ENCODE data around the gene SERPINB10. TPM values are rescaled to one million over a fixed set of nuclear protein-coding genes. Genes with fewer than 3 reads are reported as not detected.

Gene SERPINB10
- total RNA-seq, 2 experiments from 2014 or later = not detected

DNA sequence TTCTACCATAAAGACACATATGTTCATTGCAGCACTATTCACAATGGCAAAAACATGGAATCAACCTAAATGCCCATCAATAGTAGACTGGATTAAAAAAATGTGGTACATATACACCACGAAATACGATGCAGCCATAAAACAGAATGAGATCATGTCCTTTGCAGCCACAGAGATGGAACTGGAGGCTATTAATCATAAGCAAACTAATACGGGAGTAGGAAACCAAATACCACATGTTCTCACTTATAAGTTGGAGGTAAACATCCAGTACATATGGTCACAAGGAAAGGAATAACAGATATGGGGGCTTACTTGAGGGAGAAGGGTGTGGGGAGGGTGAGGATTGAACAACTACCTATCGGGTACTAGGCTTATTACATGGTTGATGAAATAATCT lies 49.0 kb downstream of the SERPINB10 start:
- no peak overlapping the region for H3K27ac Mint-ChIP-seq
- Histone ChIP-seq H3K9me3 (ENCODE audit: control insufficient read depth in 1 of 2, insufficient read depth in 1 of 2, low read length in 2 of 2) (no peaks in the 10 kb centered on the region), H3K4me3 (ENCODE audit: low read length) (no peak overlapping the region), H3K4me1 (ENCODE audit: insufficient read depth, low read length) (no peaks in the 10 kb centered on the region), H3K27me3 (ENCODE audit: control insufficient read depth in 1 of 2, insufficient read depth in 2 of 2, low read length in 2 of 2) (peaks cover 0 to 9% of the 10 kb centered on the region in 2 experiments), H3K36me3 (ENCODE audit: insufficient read depth, low read length) (no peaks in the 10 kb centered on the region), H3K27ac (ENCODE audit: low read depth in 1 of 2, low read length in 2 of 2) (no peak overlapping the region)
- peaks cover 31% of the 10 kb centered on the region for H3K27me3 Mint-ChIP-seq
- ChIA-PET CTCF (no interaction called here), POLR2A (no interaction called here)
- no peak for ATAC-seq (ENCODE audit: poor library complexity)
- H3K36me3 Mint-ChIP-seq (ENCODE audit: low read depth) = no peaks in the 10 kb centered on the region
- DNase-seq = no peak
- H3K4me3 Mint-ChIP-seq = no peak overlapping the region
- H3K4me1 Mint-ChIP-seq (ENCODE audit: low read depth) = no peaks in the 10 kb centered on the region
- TF ChIP-seq CTCF (IDR thresholded peaks at IDR 0.05) = no peak
- H3K9me3 Mint-ChIP-seq = no peaks in the 10 kb centered on the region
- intact Hi-C loops (cut with DNase I, micrococcal nuclease) = no loop called here

- no peaks in the 10 kb centered on the region for H3K4me1 ChIP-seq (ENCODE audit: insufficient read depth, low read length)
- H3K4me1 Mint-ChIP-seq (ENCODE audit: low read depth) = no peaks in the 10 kb centered on the region
- ATAC-seq (ENCODE audit: poor library complexity) (no peak), DNase-seq (no peak)
- no peaks in the 10 kb centered on the region for H3K27me3 ChIP-seq (ENCODE audit: control insufficient read depth in 1 of 2, insufficient read depth in 2 of 2, low read length in 2 of 2)
- ChIA-PET POLR2A (no interaction called here), CTCF (no interaction called here)
- intact Hi-C loops (cut with DNase I, micrococcal nuclease) = no loop called here
- H3K27ac ChIP-seq (ENCODE audit: low read depth in 1 of 2, low read length in 2 of 2) = no peak overlapping the region
- no peak overlapping the region for H3K4me3 ChIP-seq (ENCODE audit: low read length)
- H3K9me3 Mint-ChIP-seq = no peaks in the 10 kb centered on the region
- no peak for TF ChIP-seq CTCF (IDR thresholded peaks at IDR 0.05)
- no peaks in the 10 kb centered on the region for H3K36me3 ChIP-seq (ENCODE audit: insufficient read depth, low read length)
- H3K4me3 Mint-ChIP-seq = no peak overlapping the region
- H3K9me3 ChIP-seq (ENCODE audit: control insufficient read depth in 1 of 2, insufficient read depth in 1 of 2, low read length in 2 of 2) = no peaks in the 10 kb centered on the region
- H3K27ac Mint-ChIP-seq = no peak overlapping the region
- H3K36me3 Mint-ChIP-seq (ENCODE audit: low read depth) = no peaks in the 10 kb centered on the region
- H3K27me3 Mint-ChIP-seq = peaks cover 29% of the 10 kb centered on the region
Measured at GRCh38 chr18:63960891-63961290, 53.1 kb downstream of the SERPINB10 start.

DNA sequence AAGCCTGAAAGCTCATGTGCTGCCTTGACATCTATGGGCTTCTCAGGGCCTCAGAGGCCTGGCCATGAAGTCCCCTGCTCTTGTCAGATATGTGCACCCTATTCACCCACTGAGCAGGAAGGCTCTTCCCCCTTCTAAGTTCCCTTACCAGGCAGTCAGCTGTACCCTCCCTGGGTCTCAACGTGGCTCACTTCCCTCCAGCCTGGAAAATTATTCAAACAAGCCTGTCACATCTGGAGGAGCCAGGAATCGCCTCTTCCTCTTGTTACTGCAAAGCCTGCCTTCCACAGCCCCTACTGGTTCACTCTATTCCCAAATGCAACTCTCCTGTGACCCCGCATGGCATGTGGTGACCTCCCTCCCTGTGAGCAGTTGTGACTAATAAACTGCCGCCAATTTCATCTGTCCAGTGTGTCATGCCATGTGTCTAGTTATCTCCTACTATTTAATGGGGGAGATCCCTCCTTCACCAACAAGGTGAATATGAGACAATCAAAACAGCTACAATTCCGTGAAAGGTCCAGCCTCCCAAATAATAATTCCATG lies 53.8 kb downstream of the SERPINB10 start:
- H3K9me3 ChIP-seq (ENCODE audit: control insufficient read depth in 1 of 2, insufficient read depth in 1 of 2, low read length in 2 of 2) = no peaks in the 10 kb centered on the region
- H3K9me3 Mint-ChIP-seq = no peaks in the 10 kb centered on the region
- DNase-seq (no peak), ATAC-seq (ENCODE audit: poor library complexity) (no peak)
- no peak overlapping the region for H3K4me3 Mint-ChIP-seq
- no peak overlapping the region for H3K4me3 ChIP-seq (ENCODE audit: low read length)
- H3K36me3 ChIP-seq (ENCODE audit: insufficient read depth, low read length) = no peaks in the 10 kb centered on the region
- no peaks in the 10 kb centered on the region for H3K4me1 ChIP-seq (ENCODE audit: insufficient read depth, low read length)
- intact Hi-C loops (cut with DNase I, micrococcal nuclease) = no loop called here
- ChIA-PET POLR2A (no interaction called here), CTCF (no interaction called here)
- no peak overlapping the region for H3K27ac ChIP-seq (ENCODE audit: low read depth in 1 of 2, low read length in 2 of 2)
- H3K4me1 Mint-ChIP-seq (ENCODE audit: low read depth) = no peaks in the 10 kb centered on the region
- no peak for TF ChIP-seq CTCF (IDR thresholded peaks at IDR 0.05)
- no peak overlapping the region for H3K27ac Mint-ChIP-seq
- no peaks in the 10 kb centered on the region for H3K36me3 Mint-ChIP-seq (ENCODE audit: low read depth)
- no peaks in the 10 kb centered on the region for H3K27me3 ChIP-seq (ENCODE audit: control insufficient read depth in 1 of 2, insufficient read depth in 2 of 2, low read length in 2 of 2)
- peaks cover 27% of the 10 kb centered on the region for H3K27me3 Mint-ChIP-seq
